Superior temporal gyrus (tissue), 1 donor: ENCODE results near the gene ZNF526.

Experiments used
- DNase-seq: peaks from one replicate; pipeline ENCODE4 v3.0.0-alpha.2; 2016; ENCODE audit errors: extremely low spot score

ZNF526 gene, protein sequence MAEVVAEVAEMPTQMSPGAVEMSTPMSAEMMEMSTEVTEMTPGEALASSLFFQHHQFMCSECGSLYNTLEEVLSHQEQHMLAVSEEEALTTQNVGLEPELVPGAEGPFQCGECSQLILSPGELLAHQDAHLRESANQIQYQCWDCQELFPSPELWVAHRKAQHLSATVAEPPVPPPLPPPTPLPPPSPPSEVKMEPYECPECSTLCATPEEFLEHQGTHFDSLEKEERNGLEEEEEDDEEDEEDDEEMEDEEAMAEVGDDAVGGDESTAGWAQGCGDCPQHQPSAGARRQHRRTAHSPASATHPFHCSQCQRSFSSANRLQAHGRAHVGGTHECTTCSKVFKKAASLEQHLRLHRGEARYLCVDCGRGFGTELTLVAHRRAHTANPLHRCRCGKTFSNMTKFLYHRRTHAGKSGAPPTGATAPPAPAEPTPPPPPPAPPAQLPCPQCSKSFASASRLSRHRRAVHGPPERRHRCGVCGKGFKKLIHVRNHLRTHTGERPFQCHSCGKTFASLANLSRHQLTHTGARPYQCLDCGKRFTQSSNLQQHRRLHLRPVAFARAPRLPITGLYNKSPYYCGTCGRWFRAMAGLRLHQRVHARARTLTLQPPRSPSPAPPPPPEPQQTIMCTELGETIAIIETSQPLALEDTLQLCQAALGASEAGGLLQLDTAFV

DNA sequence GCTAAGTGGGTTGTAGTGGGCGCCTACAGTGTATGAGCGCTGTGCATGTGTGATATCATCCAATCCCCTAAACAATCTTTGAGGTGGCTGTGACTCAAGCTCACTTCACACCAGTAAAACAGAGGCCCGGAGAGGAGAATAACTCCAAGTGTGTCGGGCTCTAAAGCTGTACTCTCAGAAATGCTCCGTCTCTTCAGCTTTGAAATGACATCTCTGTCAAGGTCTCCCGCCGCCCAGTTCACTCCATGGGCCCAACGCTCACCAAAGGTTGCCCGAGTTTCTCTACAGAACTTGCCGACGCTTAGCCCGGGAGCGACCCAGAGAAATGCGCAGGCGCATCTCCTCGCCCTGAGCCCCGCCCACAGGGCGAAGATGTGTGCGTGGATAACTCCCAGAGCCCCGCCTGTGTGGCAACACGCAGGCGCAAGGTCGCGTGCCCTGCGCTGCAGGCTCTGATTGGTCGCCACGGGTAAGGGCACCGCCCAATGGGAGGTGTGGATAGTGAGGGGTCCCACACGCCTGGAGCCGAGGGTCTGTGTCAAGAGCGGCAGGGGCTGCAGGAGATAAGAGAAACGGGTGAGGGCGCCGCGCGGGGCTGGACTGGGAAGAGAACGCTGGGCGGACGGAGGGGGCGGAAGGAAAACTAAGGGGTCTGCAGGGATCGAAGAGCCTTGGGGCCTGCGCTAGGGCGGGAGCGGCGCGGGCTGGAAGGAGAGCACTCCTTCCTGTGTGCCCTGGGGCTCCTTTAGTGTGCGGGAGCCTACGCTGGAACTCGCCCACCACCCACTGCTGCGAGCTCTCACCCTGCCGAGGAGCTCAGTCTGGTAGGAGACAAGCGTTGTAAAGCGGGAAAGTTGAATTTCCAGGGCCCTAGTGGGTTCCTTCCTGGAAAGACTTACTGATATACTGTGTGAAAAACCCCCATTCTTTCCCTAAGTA lies at the start of gene ZNF526:
Gene ZNF526 (plus strand): TSS at position 501 of the 939 bp plus-strand sequence. CDS start 4,092 bp downstream, outside the sequence.
- DNase-seq = peak; percentile 98

DNA sequence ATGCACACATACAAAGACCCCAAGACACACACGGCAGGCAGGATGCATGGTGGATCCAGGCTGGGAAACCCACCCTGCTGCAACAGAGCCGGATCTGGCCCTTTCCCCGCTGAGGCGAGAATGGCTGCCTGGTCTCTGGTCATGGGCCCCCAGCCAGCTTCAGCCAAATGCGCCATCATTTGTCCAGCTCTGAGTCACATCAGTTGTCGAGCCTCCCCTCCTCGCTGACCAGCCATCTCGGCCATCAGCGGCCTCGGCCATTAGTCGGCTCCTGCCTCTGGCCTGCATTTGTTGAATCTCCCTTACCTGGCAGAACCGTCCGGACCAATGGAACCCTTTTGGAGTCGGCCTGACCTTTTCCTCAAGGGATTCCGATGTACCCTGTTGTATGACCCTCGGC lies 49.4 kb upstream of the ZNF526 start:
- no peak for DNase-seq

DNA sequence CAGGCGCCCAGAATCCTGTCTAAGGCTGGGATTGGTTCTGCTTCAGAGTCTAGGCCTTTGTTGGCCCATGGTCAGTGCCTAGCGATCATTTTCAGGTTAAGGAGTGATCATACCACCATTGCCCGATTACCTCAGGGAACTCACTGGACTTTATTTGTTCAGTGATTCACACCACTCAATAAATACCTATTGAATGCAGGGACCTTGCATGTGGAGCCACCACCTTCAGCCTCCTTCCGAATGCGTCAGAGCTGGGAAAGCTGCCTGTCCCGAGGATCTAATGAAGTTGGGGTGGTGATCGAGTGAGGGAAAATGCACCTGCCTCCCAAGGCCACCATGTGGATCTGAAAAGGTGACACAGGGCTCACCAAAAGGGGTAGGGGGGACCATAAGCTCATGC lies 47.9 kb upstream of the ZNF526 start:
- no peak for DNase-seq

DNA sequence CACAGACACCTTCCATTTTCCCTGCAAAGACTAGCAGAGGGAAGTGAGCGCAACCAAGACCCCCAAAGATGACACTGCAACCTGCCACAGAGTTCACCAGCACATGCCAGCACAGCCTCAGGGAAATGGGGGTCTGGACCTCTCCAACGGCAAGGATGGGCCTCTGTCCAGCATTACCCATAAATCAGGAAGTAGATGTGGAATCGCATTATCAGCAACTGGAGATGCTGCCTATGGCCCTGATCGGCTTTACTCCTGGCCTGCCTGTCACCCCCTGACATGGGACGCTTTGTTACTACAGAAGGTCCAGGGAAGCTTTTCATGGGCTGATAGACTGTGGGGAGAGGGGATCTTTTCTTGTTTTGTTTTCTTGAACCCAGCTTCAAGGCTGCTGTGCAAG lies 46.4 kb upstream of the ZNF526 start:
- no peak for DNase-seq

DNA sequence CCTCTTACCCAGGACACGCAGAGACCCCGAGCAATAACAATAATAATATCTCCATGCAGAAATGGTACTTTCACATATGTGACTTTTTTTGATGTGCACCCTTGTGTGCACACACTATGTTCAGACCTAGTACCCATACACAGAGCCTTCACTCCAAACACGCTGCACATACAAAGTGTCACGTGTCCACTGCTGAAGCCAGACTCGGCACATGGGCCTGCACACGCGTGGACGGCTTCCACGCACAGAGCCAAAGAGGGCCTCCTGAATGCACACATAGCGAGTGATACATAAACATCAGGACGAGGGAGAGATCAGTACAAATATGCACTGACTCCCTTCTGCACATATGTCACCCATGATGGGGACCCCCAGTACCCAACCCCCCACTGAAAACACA lies 45.9 kb upstream of the ZNF526 start:
- DNase-seq = no peak

DNA sequence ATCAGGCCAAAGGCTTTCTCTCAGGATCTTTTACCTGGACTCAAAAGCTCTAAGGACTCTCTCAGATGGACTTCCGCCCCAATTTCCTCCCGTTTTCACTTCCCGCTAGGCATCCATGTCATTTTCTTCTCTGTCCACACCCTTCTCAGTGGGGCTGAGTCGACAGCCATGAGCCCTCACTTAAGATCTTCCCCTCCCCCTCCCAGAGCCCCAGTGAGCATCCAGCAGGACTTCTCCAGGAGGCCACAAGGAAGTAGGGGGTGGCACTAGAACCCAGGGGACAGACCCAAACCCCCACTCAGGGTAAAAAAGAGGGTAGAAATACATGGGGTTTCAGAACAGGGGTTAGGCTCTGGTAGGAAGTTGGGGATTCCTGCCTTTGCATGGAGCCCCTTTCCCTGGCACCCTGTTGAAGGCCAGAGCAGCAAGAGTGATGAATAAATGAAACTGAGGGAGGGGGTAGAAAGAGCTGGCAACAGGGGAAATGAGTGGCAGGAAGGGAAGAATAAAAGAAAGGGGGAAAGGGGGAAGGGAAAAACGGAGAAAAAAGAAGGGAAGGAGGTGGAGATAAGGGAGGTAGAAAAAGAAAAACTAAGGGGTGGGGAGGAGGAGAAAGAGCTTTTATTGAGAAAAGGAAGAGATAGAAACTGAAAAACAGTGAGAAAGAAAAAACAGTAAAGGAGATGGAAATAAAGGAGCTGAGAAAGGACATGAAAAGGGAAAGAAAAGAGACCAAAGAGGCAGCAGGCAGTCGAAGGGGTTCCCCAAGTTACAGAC lies 45.0 kb upstream of the ZNF526 start:
- no peak for DNase-seq

DNA sequence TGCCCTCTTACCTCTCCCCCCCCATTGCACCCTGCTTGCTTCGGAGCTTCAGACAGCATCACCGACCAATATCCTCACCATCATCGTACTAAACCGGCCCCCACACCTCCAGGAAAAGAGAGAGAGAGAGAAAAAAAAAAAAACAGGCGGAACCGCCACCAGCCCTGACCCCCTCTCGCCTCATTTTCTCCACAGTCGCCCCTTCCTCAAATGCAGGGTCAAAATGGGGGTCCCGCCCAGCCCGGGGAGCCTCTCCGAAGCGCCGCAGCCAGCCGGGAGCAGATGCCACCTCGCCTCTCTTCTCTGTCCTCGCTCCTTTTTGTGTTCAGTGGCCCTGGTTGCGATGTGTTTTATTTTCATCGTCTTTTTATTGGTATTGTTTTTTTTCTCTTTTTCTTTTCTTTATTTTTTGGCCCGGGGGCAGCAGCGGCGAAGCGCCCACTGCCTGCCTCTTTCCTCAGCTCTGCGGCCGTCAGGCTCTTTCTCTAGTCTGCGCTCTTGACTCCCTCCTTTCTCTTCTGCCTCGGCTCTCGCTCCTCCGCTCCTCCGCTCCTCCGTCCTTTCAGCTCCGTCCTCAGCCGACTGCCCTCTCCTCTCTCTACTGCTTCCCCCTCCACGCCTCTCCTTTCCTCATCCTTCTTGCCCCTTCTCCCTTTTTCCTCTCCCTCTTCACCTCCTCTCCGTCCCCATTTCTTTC lies 44.0 kb upstream of the ZNF526 start:
- peak; percentile 49 for DNase-seq

DNA sequence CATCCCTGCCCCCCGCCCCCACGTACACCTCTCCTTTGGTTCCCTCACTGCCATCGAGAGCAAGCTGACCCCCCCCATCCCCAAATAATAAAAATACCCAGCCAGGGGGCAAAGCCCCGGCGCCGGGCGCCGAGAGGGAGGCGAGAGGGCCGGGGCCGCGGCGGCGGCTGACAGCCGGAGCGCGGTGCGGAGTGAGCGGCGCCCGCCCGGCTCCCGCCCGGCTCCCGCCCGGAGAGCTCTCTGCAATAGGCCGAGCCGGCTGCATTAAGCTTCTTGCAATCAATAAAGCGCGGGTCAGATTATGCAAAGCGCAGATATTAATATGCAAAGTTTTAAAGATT lies 43.5 kb upstream of the ZNF526 start:
- DNase-seq = no peak

DNA sequence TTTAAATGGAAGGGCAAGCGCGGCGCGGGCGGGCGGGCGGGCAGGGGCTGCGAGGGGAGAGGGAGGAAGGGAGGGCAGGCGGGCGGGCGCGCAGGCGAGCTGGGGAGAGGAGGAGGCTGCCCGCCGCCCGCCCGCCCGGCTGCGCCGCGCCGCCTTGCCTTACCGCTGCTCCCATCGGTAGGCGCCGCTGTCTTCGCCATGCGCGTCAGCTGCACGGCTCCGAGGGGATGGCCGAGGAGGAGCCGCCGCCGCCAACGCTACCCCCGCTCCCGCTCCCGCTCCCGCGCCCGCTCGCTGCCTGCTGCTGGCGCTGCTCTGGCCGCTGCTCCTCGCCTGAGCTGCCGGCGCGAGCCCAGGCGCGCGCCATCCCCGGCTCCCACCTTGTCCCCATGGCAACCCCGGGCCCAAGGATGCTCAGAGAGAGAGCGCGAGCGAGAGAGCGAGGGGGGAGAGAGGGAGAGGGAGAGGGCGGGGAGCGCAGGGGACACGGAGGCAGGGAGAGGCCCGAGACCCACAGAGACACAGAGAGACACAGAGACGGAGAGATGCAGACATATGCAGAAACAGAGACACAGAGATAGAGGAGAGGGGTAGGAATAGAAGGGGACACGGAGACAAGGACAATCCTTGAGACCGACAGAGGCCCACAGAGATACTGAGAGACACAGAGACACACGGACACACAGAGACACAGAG lies 43.0 kb upstream of the ZNF526 start:
- DNase-seq = peak; percentile 69

DNA sequence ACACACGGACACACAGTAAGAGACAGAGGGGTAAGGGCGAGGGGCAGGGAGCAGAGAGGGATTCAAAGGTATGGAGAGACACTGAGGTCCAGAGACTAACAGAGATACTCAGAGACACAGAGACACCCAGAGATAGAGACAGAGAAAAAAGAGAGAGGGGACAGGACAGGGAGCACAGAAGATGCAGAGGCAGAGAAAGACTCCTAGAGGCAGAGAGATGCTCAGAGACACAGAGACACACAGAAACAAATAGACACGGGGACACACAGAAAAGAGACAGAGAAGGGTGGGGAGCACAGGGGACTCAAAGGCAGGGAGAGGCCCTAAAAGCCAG lies 42.5 kb upstream of the ZNF526 start:
- DNase-seq = no peak

DNA sequence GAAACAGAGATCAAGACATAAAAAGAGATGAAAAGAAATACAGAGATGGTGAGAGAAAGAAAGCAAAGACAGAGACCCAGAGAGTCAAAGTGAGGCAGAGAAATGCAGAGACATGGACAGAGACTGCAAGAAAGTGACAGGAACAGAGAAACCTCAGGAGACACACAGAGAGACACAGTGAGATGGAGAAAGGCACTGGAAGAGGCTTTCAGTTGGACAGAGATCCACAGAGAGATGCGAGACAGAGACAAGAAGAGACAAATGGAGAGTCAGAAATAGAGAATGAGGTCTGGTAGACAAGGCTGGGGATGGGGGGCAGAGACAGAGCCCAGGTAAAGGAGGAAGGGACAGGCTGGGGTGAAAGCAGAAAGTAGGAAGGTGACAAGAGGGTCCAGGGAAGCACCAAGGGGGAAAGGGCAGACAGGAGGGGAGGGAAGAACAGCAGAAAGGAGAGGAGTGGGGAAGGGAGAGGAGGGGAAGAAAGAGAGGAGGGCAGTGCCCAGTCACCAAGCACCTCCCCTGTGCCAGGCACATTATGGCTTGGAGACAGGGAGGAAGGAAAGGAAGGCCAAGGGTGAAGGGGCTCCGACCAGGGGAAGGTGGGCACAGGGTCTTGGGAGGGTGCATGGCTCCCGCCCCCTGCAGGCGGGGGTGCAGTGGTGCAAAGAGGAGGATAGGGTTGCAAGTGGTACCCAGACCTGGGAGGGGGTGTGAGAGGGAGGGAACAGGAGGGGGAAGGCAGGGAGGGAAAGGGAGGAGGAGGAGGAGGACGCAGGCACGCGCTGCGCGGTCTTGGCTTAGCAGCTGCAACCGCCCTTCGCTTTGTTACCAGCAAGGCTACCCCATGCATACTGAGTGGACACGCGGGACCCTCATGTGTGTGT lies 41.1 kb upstream of the ZNF526 start:
- no peak for DNase-seq

DNA sequence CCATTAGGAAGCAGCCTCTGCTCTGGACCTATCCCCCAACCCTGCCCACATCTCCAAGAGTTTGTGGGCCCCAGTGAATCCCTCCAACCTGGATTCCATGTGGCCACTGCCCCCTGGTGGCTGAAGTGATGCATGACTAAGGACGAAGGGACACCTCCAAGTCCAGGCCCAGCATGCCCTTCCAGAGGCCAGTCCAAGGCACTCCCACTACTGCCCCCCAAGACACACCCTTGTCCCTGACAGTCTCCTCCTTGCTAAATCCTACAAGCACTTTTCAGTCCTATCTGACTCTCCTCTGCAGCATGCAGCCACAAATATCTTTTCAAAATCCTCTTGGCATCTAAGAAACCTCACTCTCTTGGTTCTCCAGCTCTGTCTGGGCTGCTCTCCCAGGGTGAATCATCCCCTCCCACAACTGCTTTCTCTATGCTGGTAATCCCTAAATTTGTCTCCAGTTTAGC lies 35.7 kb upstream of the ZNF526 start:
- peak; percentile 92 for DNase-seq

DNA sequence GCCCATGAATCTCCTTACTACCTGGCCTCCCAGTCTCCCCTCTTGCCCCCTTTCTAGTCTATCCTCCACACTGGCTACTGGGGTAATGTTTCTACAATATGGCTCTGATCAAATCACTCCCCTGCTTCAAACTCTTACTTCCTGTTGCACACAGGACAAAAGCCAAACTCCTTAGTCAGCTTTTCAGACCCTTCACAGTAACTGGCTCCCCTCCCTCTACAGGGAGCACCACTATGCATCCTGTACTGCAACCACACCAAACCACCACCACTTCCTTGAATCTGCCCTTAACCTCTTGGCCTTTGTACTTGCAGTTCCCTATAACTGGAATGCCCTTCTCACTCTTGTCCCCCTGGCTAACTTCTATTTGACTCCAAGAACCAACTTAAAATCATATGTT lies 34.8 kb upstream of the ZNF526 start:
- DNase-seq = no peak

DNA sequence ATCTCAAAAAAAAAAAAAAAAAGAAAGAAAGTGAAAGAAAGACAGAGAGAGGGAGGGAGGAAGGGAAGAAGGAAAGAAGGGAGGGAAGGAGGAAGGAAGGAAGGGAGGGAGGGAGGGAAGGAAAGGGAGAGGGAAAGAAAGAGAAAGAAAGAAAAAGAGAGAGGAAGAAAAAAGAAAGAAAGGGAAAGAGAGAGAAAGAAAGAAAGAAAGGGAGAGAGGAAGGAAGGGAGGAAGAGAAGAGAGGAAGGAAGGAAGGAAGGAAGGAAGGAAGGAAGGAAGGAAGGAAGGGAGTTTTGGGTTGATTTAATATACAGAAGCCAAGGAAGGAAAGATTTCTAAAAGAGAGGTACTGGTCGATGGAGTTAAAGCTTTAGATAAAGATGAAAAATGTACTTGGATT lies 31.4 kb upstream of the ZNF526 start:
- no peak for DNase-seq

DNA sequence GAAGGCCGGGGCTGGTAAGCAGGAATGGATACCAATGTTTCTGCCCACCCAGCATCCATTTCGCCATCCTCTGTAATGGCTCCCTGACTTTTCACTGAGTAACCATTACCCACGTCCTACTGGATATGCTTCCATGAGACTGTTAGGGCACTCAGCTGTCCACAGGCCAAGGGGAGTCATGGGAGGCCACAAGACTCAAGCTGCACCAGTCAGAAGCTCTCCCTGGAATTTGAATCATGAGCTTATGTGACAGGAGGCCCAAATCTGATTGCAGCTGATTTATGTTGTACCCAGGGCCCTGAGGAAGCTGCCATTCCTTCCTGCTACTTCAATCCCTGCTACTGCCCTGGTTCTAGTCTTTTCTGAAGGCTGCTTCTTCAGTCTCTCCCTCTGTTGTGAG lies 31.0 kb upstream of the ZNF526 start:
- DNase-seq = no peak

DNA sequence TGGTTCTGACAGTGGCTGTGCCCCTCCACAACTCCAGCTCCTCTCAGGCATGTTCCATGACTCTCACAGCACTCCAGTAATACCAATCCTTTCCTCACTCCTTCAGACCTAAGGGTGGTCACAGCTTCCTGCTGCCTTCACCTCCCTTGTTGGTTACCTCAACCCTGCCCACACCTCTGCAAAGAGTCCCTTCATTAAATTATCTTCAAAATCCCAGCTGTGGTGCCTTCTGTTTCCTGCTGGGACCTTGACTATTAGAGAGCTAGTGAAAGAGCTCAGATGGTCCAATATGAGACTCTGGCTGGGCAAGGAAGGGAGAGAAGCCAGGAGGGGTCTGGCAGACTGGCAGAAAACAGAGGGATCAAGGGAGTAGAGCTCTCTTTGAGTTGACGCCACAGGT lies 28.8 kb upstream of the ZNF526 start:
- DNase-seq = no peak

DNA sequence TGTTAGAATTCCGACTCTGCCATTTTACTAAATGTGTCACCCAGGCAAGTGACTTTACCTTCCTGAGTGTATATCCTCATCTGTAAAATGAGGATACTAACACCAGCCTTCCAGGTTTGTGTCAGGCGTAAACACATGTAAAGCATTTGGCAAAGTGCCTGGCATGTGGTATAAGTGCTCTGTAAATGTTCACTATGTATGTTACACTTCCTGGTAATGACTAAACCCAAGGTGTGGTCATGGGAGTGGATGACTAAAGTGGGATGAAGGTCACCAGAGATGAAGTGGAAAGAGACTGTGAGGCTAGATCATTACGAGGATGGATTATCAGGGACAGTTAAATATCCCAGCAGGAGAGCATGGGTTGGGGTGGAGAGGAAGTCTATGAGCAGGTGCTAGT lies 28.3 kb upstream of the ZNF526 start:
- DNase-seq = no peak

DNA sequence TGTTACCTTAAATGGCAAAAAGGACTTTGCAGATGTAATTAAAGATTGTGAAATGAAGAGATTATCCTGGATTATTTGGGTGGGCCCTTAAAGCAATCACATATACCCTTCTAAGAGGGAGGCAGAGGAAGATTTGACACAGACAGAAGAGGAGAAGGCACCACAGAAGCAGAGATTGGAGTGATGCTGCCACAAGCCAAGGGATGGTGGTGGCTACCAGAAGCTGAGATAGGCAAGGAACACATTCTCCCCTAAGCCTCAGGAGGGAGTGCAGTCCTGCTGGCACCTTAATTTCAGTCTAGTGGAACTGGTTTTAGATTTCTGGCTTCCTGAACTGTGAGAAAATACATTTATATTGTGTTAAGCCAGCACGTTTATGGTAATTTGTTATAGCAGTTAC lies 26.8 kb upstream of the ZNF526 start:
- DNase-seq = no peak

DNA sequence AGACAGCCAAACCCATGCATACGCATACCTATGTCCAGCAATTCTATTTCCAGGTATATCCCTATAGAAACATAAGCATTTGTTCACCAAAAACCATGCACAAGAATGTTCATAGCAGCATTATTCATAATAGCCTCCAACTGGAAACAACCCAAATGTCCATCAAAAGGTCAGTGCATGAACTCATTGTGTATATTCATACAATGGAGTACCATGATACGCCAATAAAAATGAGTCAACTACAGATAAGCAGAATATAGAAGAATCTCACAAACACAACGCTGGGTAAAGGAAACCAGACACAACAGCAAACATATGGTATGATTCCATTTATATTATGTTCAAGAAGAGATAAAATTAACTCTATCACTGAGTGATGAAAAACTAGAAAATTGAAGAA lies 26.4 kb upstream of the ZNF526 start:
- DNase-seq = no peak
